K562 (cell line): ENCODE results near the gene NUDT21. TPM values are rescaled to one million over a fixed set of nuclear protein-coding genes. Genes with fewer than 3 reads are reported as not detected.

Experiments used
- ARHGAP35 ChIP-seq: fragments of 450-650 bp; IDR thresholded peaks from 2 replicates; pipeline ENCODE4 v1.6.1; 2018; ENCODE audit not compliant: partially characterized antibody
- CREBBP ChIP-seq: IDR thresholded peaks from one replicate; pipeline ENCODE4 v1.6.1; 2012; ENCODE audit warnings: low read depth, mild to moderate bottlenecking, control low read depth, inconsistent platforms, low read length
- HIVEP1 ChIP-seq: fragments of 250-450 bp; sonication (Bioruptor Pico); IDR thresholded peaks from 2 replicates; pipeline ENCODE4 v1.4.0; 2020; ENCODE audit warnings: mild to moderate bottlenecking
- HNRNPK ChIP-seq: fragments of 200-400 bp; formaldehyde crosslinking; IDR thresholded peaks from one replicate; pipeline ENCODE4 v1.6.1; 2018; ENCODE audit warnings: mild to moderate bottlenecking, low read depth, low read length; ENCODE audit not compliant: poor library complexity, severe bottlenecking
- SLC30A9 ChIP-seq: fragments of 250-450 bp; sonication (Bioruptor Pico); IDR thresholded peaks from 2 replicates; pipeline ENCODE4 v1.8.0; 2022; ENCODE audit warnings: mild to moderate bottlenecking, moderate library complexity
- SMAD4 ChIP-seq: fragments of 250-450 bp; sonication (Bioruptor Pico); conservative IDR thresholded peaks from 2 replicates; pipeline ENCODE4 v1.8.0; 2021; ENCODE audit warnings: inconsistent platforms, mild to moderate bottlenecking, moderate library complexity
- ZBTB17 ChIP-seq: fragments of 450-650 bp; formaldehyde crosslinking; IDR thresholded peaks from 2 replicates; pipeline ENCODE4 v1.4.0; 2020; ENCODE audit warnings: mild to moderate bottlenecking
- ZNF134 ChIP-seq: fragments of 250-450 bp; sonication (Bioruptor Pico); conservative IDR thresholded peaks from 2 replicates; pipeline ENCODE4 v1.4.0; 2020
- ZNF518B ChIP-seq: fragments of 250-450 bp; sonication (Bioruptor Pico); IDR thresholded peaks from 2 replicates; pipeline ENCODE4 v1.5.0; 2021; ENCODE audit warnings: mild to moderate bottlenecking, moderate library complexity
- ZNF696 ChIP-seq: fragments of 250-450 bp; sonication (Bioruptor Pico); conservative IDR thresholded peaks from 2 replicates; pipeline ENCODE4 v1.4.0; 2020; ENCODE audit warnings: mild to moderate bottlenecking, moderate library complexity
- ZZZ3 ChIP-seq: fragments of 450-650 bp; IDR thresholded peaks from 2 replicates; pipeline ENCODE4 v1.6.1; 2016; ENCODE audit warnings: antibody characterized with exemption, mild to moderate bottlenecking, moderate library complexity
- polyA plus RNA-seq, 8 experiments: library from polyadenylated mRNA; depleted of rRNA in 4 of 8; stranded (reverse) in 5 of 8; unstranded in 3 of 8; fragments of >200 nt; fragmentation: Nextera tagmentation in 2 of 8; fragmentation: Illumina TruSeq in 1 of 8; extraction: Ambion mirVana in 2 of 8; extraction: Trizol in 1 of 8; gene quantifications; 2 replicates each; pipeline versions ENCODE4 v1.2.1 to v1.2.3, GENCODE V29; 2011 to 2014; ENCODE audit warnings: inconsistent platforms in 1 of 8, missing spikeins in 1 of 8
- total RNA-seq, 7 experiments: library from RNA; depleted of rRNA in 6 of 7; stranded (reverse); fragments of >200 nt in 6 of 7; fragmentation: Illumina TruSeq in 2 of 7; extraction: Trizol in 2 of 7; gene quantifications; 2 replicates each; pipeline versions ENCODE4 v1.2.1 to v1.2.3, GENCODE V29; 2011 to 2021; ENCODE audit warnings: low replicate concordance in 1 of 7
- TF ChIP-seq, protein P1 (sequence below): sonication (generic); formaldehyde crosslinking; IDR thresholded peaks from 2 replicates; pipeline ENCODE4 v1.8.1; 2023; ENCODE audit warnings: missing genetic modification reagents, mild to moderate bottlenecking, borderline replicate concordance
- TF ChIP-seq, protein P2 (sequence below): fragments of 450-650 bp; IDR thresholded peaks from 2 replicates; pipeline ENCODE4 v1.6.1; 2016; ENCODE audit warnings: low read depth, mild to moderate bottlenecking, moderate library complexity
- TF ChIP-seq, protein P3 (sequence below), 2 experiments: fragments of 450-650 bp; IDR thresholded peaks; 2 replicates each; pipeline ENCODE4 v1.6.1; 2016

Gene NUDT21
- total and polyA plus RNA-seq, 9 of the 15 experiments (the other 6 are each of a cell fraction or from before 2014, with no cell fraction given), result 62.4 to 218 (median 121) TPM

- TF ChIP-seq, protein P1, sequence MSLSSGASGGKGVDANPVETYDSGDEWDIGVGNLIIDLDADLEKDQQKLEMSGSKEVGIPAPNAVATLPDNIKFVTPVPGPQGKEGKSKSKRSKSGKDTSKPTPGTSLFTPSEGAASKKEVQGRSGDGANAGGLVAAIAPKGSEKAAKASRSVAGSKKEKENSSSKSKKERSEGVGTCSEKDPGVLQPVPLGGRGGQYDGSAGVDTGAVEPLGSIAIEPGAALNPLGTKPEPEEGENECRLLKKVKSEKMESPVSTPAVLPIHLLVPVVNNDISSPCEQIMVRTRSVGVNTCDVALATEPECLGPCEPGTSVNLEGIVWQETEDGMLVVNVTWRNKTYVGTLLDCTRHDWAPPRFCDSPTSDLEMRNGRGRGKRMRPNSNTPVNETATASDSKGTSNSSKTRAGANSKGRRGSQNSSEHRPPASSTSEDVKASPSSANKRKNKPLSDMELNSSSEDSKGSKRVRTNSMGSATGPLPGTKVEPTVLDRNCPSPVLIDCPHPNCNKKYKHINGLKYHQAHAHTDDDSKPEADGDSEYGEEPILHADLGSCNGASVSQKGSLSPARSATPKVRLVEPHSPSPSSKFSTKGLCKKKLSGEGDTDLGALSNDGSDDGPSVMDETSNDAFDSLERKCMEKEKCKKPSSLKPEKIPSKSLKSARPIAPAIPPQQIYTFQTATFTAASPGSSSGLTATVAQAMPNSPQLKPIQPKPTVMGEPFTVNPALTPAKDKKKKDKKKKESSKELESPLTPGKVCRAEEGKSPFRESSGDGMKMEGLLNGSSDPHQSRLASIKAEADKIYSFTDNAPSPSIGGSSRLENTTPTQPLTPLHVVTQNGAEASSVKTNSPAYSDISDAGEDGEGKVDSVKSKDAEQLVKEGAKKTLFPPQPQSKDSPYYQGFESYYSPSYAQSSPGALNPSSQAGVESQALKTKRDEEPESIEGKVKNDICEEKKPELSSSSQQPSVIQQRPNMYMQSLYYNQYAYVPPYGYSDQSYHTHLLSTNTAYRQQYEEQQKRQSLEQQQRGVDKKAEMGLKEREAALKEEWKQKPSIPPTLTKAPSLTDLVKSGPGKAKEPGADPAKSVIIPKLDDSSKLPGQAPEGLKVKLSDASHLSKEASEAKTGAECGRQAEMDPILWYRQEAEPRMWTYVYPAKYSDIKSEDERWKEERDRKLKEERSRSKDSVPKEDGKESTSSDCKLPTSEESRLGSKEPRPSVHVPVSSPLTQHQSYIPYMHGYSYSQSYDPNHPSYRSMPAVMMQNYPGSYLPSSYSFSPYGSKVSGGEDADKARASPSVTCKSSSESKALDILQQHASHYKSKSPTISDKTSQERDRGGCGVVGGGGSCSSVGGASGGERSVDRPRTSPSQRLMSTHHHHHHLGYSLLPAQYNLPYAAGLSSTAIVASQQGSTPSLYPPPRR, result no peak
- TF ChIP-seq ZZZ3 (no peak), ZNF134 (no peak), HNRNPK (no peak), SLC30A9 (no peak), ZBTB17 (CRISPR knock-in tag) (no peak), HIVEP1 (CRISPR knock-in tag) (no peak), ZNF518B (no peak), SMAD4 (CRISPR knock-in tag) (peak; percentile 98), ARHGAP35 (no peak), CREBBP (no peak), ZNF696 (CRISPR knock-in tag) (no peak)
- TF ChIP-seq, protein P2, sequence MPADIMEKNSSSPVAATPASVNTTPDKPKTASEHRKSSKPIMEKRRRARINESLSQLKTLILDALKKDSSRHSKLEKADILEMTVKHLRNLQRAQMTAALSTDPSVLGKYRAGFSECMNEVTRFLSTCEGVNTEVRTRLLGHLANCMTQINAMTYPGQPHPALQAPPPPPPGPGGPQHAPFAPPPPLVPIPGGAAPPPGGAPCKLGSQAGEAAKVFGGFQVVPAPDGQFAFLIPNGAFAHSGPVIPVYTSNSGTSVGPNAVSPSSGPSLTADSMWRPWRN, result peak; percentile 77
- TF ChIP-seq, protein P3, sequence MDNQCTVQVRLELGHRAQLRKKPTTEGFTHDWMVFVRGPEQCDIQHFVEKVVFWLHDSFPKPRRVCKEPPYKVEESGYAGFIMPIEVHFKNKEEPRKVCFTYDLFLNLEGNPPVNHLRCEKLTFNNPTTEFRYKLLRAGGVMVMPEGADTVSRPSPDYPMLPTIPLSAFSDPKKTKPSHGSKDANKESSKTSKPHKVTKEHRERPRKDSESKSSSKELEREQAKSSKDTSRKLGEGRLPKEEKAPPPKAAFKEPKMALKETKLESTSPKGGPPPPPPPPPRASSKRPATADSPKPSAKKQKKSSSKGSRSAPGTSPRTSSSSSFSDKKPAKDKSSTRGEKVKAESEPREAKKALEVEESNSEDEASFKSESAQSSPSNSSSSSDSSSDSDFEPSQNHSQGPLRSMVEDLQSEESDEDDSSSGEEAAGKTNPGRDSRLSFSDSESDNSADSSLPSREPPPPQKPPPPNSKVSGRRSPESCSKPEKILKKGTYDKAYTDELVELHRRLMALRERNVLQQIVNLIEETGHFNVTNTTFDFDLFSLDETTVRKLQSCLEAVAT (IDR thresholded peaks at IDR 0.05), result no peak
Observed at GRCh38 chr16:56462064-56462796, 11.1 kb upstream of the NUDT21 start (continued).
